Measurements from ENCODE around the gene PCDHGA4. TPM values are rescaled to one million over a fixed set of nuclear protein-coding genes. Genes with fewer than 3 reads are reported as not detected.
A peak's percentile ranks its signal among the peaks of the same experiment; 100 is the strongest.

PCDHGA4 gene
- total and polyA plus RNA-seq, 4 donors: 0.15 to 0.92 (median 0.22) TPM

DNA sequence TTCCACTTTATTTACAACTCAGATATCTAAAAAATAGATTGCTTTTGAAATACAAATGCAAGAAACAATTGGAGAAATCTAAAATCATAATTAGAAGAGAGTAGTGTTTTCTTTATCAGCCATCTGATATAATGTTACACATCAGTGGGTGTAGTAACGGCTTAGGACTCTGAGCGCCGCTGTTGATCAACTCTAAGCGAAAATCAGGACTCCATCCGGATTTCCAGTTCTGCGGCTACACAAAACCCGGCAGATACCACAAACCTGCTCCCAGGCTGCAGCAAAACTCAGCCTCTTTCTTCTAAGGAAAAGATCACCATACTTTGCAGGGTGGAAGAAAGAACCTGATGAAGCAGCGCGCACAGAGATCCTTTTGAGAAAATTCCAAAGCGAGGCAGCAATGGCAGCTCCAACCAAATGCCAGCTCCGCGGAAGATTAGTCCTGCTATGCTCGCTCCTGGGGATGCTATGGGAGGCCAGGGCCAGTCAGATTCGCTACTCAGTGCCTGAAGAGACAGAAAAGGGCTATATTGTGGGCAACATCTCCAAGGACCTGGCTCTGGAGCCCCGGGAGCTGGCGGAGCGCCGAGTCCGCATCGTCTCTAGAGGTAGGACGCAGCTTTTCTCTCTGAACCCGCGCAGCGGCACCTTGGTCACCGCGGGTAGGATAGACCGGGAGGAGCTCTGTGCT, 47.9 kb downstream of the PCDHGA4 start, which contains the start of gene PCDHGA9:
PCDHGA9 (plus strand) TSS at position 226 of the 691 bp plus-strand sequence; CDS start at position 401, 175 bp downstream.
- H3K27ac ChIP-seq (ENCODE audit: low read depth in 1 of 2, low read length in 2 of 2): no peak within 1 kb of the TSS
- peaks cover 0 to 3% (median 0%) of the 10 kb centered on the region in 4 donors for H3K27me3 ChIP-seq (ENCODE audit: control insufficient read depth in 4 of 4, insufficient read depth in 4 of 4, low read length in 3 of 4)
- H3K9me3 ChIP-seq (ENCODE audit: control insufficient read depth in 4 of 4, low read length in 3 of 4): peaks cover 16 to 63% (median 36%) of the 10 kb centered on the region in 4 donors
- TF ChIP-seq, protein P1, sequence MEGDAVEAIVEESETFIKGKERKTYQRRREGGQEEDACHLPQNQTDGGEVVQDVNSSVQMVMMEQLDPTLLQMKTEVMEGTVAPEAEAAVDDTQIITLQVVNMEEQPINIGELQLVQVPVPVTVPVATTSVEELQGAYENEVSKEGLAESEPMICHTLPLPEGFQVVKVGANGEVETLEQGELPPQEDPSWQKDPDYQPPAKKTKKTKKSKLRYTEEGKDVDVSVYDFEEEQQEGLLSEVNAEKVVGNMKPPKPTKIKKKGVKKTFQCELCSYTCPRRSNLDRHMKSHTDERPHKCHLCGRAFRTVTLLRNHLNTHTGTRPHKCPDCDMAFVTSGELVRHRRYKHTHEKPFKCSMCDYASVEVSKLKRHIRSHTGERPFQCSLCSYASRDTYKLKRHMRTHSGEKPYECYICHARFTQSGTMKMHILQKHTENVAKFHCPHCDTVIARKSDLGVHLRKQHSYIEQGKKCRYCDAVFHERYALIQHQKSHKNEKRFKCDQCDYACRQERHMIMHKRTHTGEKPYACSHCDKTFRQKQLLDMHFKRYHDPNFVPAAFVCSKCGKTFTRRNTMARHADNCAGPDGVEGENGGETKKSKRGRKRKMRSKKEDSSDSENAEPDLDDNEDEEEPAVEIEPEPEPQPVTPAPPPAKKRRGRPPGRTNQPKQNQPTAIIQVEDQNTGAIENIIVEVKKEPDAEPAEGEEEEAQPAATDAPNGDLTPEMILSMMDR (IDR thresholded peaks at IDR 0.05; ENCODE audit: low read depth, low read length, missing input control): peak; percentile 50
- TF ChIP-seq RAD21 (IDR thresholded peaks at IDR 0.05) (peak; percentile 62 to 65), YY1 (IDR thresholded peaks at IDR 0.05) (peak; percentile 26)
- TF ChIP-seq, protein P2, sequence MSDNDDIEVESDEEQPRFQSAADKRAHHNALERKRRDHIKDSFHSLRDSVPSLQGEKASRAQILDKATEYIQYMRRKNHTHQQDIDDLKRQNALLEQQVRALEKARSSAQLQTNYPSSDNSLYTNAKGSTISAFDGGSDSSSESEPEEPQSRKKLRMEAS (IDR thresholded peaks at IDR 0.05): no peak
- no peak within 1 kb of the TSS for H3K9ac ChIP-seq (ENCODE audit: low read depth in 1 of 2, low read length in 2 of 2)
- peak within 1 kb of the TSS; percentile 27 to 69 (median 63) for H3K4me3 ChIP-seq (ENCODE audit: low read depth in 1 of 3, low read length in 3 of 3)
- no peak for DNase-seq (ENCODE audit: low spot score)
- H3K36me3 ChIP-seq (ENCODE audit: control insufficient read depth in 4 of 4, insufficient read depth in 3 of 4, low read depth in 1 of 4, low read length in 3 of 4): no peaks in the 10 kb centered on the region
- peaks cover 0 to 4% (median 0%) of the 10 kb centered on the region in 4 donors for H3K4me1 ChIP-seq (ENCODE audit: control insufficient read depth in 4 of 4, insufficient read depth in 4 of 4, low read length in 3 of 4)
- WGBS: 19% methylated on average over 27 of the region's 27 CpGs

DNA sequence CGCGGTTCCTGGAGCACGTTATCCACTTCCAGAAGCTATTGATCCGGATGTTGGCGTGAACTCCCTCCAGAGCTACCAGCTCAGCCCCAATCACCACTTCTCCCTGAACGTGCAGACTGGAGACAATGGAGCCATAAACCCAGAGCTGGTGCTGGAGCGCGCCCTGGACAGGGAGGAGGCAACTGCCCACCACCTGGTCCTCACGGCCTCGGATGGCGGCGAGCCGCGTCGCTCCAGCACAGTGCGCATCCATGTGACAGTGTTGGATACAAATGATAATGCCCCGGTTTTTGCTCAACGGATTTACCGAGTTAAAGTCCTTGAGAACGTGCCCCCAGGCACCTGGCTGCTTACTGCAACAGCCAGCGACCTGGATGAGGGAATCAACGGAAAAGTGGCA, 48.6 kb downstream of the PCDHGA4 start:
- no peaks in the 10 kb centered on the region for H3K36me3 ChIP-seq (ENCODE audit: control insufficient read depth in 4 of 4, insufficient read depth in 3 of 4, low read depth in 1 of 4, low read length in 3 of 4)
- no peak overlapping the region for H3K9ac ChIP-seq (ENCODE audit: low read depth in 1 of 2, low read length in 2 of 2)
- DNase-seq (ENCODE audit: low spot score): no peak
- 27% methylated on average over 22 of the region's 22 CpGs for WGBS
- TF ChIP-seq RXRA (IDR thresholded peaks at IDR 0.05) (no peak), GABPA (IDR thresholded peaks at IDR 0.05 in 1 of 2, conservative IDR thresholded peaks at IDR 0.05 in 1 of 2) (no peak), HNF4G (IDR thresholded peaks at IDR 0.05) (no peak)
- TF ChIP-seq, protein P3, sequence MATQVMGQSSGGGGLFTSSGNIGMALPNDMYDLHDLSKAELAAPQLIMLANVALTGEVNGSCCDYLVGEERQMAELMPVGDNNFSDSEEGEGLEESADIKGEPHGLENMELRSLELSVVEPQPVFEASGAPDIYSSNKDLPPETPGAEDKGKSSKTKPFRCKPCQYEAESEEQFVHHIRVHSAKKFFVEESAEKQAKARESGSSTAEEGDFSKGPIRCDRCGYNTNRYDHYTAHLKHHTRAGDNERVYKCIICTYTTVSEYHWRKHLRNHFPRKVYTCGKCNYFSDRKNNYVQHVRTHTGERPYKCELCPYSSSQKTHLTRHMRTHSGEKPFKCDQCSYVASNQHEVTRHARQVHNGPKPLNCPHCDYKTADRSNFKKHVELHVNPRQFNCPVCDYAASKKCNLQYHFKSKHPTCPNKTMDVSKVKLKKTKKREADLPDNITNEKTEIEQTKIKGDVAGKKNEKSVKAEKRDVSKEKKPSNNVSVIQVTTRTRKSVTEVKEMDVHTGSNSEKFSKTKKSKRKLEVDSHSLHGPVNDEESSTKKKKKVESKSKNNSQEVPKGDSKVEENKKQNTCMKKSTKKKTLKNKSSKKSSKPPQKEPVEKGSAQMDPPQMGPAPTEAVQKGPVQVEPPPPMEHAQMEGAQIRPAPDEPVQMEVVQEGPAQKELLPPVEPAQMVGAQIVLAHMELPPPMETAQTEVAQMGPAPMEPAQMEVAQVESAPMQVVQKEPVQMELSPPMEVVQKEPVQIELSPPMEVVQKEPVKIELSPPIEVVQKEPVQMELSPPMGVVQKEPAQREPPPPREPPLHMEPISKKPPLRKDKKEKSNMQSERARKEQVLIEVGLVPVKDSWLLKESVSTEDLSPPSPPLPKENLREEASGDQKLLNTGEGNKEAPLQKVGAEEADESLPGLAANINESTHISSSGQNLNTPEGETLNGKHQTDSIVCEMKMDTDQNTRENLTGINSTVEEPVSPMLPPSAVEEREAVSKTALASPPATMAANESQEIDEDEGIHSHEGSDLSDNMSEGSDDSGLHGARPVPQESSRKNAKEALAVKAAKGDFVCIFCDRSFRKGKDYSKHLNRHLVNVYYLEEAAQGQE (IDR thresholded peaks at IDR 0.05): no peak
- TF ChIP-seq, protein P1 (IDR thresholded peaks at IDR 0.05; ENCODE audit: low read depth, low read length, missing input control): no peak
- H3K4me1 ChIP-seq (ENCODE audit: control insufficient read depth in 4 of 4, insufficient read depth in 4 of 4, low read length in 3 of 4): peaks cover 0 to 4% (median 0%) of the 10 kb centered on the region in 4 donors
- H3K27me3 ChIP-seq (ENCODE audit: control insufficient read depth in 4 of 4, insufficient read depth in 4 of 4, low read length in 3 of 4): peaks cover 0 to 3% (median 0%) of the 10 kb centered on the region in 4 donors
- peak overlapping the region in 2 of 3 donors; percentile 27 to 63 for H3K4me3 ChIP-seq (ENCODE audit: low read depth in 1 of 3, low read length in 3 of 3)
- no peak overlapping the region for H3K27ac ChIP-seq (ENCODE audit: low read depth in 1 of 2, low read length in 2 of 2)
- H3K9me3 ChIP-seq (ENCODE audit: control insufficient read depth in 4 of 4, low read length in 3 of 4): peaks cover 16 to 63% (median 36%) of the 10 kb centered on the region in 4 donors

Other genes with a start within 250 kb of the PCDHGA4 start
Only the 30 nearest of the 36 such genes appear.
- gene PCDHB9, start 167.9 kb upstream of the PCDHGA4 start, total RNA-seq: under 1 TPM; 0.09 to 0.25 TPM
- under 1 TPM; 0.03 to 0.07 TPM for gene PCDHB9, start 167.9 kb upstream of the PCDHGA4 start, polyA plus RNA-seq
- gene PCDHB10, start 162.7 kb upstream of the PCDHGA4 start, total RNA-seq: under 1 TPM; 0.14 to 0.17 TPM
- under 1 TPM; 0.07 TPM for gene PCDHB10, start 162.7 kb upstream of the PCDHGA4 start, polyA plus RNA-seq
- gene PCDHB11, start 155.4 kb upstream of the PCDHGA4 start, total RNA-seq: under 1 TPM; 0.23 to 0.33 TPM
- under 1 TPM; 0.08 to 0.09 TPM for gene PCDHB11, start 155.4 kb upstream of the PCDHGA4 start, polyA plus RNA-seq
- under 1 TPM; 0.28 to 0.33 TPM for gene PCDHB12, start 146.3 kb upstream of the PCDHGA4 start, total RNA-seq
- gene PCDHB12, start 146.3 kb upstream of the PCDHGA4 start, polyA plus RNA-seq: under 1 TPM; 0.06 to 0.12 TPM
- under 1 TPM; 0.19 to 0.42 TPM for gene PCDHB13, start 141.1 kb upstream of the PCDHGA4 start, total RNA-seq
- under 1 TPM; 0.11 to 0.17 TPM for gene PCDHB13, start 141.1 kb upstream of the PCDHGA4 start, polyA plus RNA-seq
- gene PCDHB14, start 131.7 kb upstream of the PCDHGA4 start, total RNA-seq: under 1 TPM; 0.42 to 0.47 TPM
- gene PCDHB14, start 131.7 kb upstream of the PCDHGA4 start, polyA plus RNA-seq: under 1 TPM; 0.10 to 0.23 TPM
- gene PCDHB15, start 109.6 kb upstream of the PCDHGA4 start, total RNA-seq: under 1 TPM; 0.28 to 0.59 TPM
- gene PCDHB15, start 109.6 kb upstream of the PCDHGA4 start, polyA plus RNA-seq: under 1 TPM; 0.21 to 0.52 TPM
- gene SLC25A2, start 51.0 kb upstream of the PCDHGA4 start, total RNA-seq: under 1 TPM; 0.19 to 0.42 TPM
- gene SLC25A2, start 51.0 kb upstream of the PCDHGA4 start, polyA plus RNA-seq: not detected
- gene TAF7, start 34.2 kb upstream of the PCDHGA4 start, total RNA-seq: 10 to 100 TPM; 25.7 to 36.3 TPM
- gene TAF7, start 34.2 kb upstream of the PCDHGA4 start, polyA plus RNA-seq: 10 to 100 TPM; 23.5 to 30.8 TPM
- gene PCDHGA1, start 24.5 kb upstream of the PCDHGA4 start, total RNA-seq: under 1 TPM; 0.05 to 0.08 TPM
- under 1 TPM in 1 of 2 donors, not detected in 1; 0.05 TPM for gene PCDHGA1, start 24.5 kb upstream of the PCDHGA4 start, polyA plus RNA-seq
- under 1 TPM; 0.23 to 0.42 TPM for gene PCDHGA2, start 16.3 kb upstream of the PCDHGA4 start, total RNA-seq
- under 1 TPM; 0.26 to 0.46 TPM for gene PCDHGA2, start 16.3 kb upstream of the PCDHGA4 start, polyA plus RNA-seq
- gene PCDHGA3, start 11.2 kb upstream of the PCDHGA4 start, total RNA-seq: under 1 TPM; 0.09 to 0.59 TPM
- under 1 TPM; 0.25 to 0.32 TPM for gene PCDHGA3, start 11.2 kb upstream of the PCDHGA4 start, polyA plus RNA-seq
- gene PCDHGB1, start 4.9 kb upstream of the PCDHGA4 start, total RNA-seq: under 1 TPM; 0.14 to 0.75 TPM
- gene PCDHGB1, start 4.9 kb upstream of the PCDHGA4 start, polyA plus RNA-seq: under 1 TPM; 0.10 to 0.11 TPM
- 1 to 10 TPM in 1 of 2 donors, under 1 TPM in 1; 0.47 to 1.0 TPM for gene PCDHGB2, start 5.0 kb downstream of the PCDHGA4 start, total RNA-seq
- under 1 TPM in 1 of 2 donors, not detected in 1; 0.28 TPM for gene PCDHGB2, start 5.0 kb downstream of the PCDHGA4 start, polyA plus RNA-seq
- under 1 TPM; 0.09 to 0.50 TPM for gene PCDHGA5, start 9.1 kb downstream of the PCDHGA4 start, total RNA-seq
- gene PCDHGA5, start 9.1 kb downstream of the PCDHGA4 start, polyA plus RNA-seq: under 1 TPM; 0.04 to 0.08 TPM
- 1 to 10 TPM in 1 of 2 donors, under 1 TPM in 1; 0.37 to 1.2 TPM for gene PCDHGB3, start 15.2 kb downstream of the PCDHGA4 start, total RNA-seq
- under 1 TPM in 1 of 2 donors, not detected in 1; 0.07 TPM for gene PCDHGB3, start 15.2 kb downstream of the PCDHGA4 start, polyA plus RNA-seq
- gene PCDHGA6, start 18.9 kb downstream of the PCDHGA4 start, total RNA-seq: under 1 TPM; 0.37 to 0.67 TPM
- under 1 TPM; 0.08 to 0.18 TPM for gene PCDHGA6, start 18.9 kb downstream of the PCDHGA4 start, polyA plus RNA-seq
- under 1 TPM; 0.19 to 0.67 TPM for gene PCDHGA7, start 27.7 kb downstream of the PCDHGA4 start, total RNA-seq
- under 1 TPM; 0.21 TPM for gene PCDHGA7, start 27.7 kb downstream of the PCDHGA4 start, polyA plus RNA-seq
- gene PCDHGB4, start 32.7 kb downstream of the PCDHGA4 start, total RNA-seq: 1 to 10 TPM; 1.7 to 2.8 TPM
- gene PCDHGB4, start 32.7 kb downstream of the PCDHGA4 start, polyA plus RNA-seq: 1 to 10 TPM in 1 of 2 donors, under 1 TPM in 1; 0.76 to 1.4 TPM
- under 1 TPM; 0.14 to 0.75 TPM for gene PCDHGA8, start 37.6 kb downstream of the PCDHGA4 start, total RNA-seq
- gene PCDHGA8, start 37.6 kb downstream of the PCDHGA4 start, polyA plus RNA-seq: under 1 TPM; 0.02 to 0.13 TPM
- gene PCDHGB5, start 42.9 kb downstream of the PCDHGA4 start, total RNA-seq: 1 to 10 TPM; 2.5 to 3.8 TPM
- 1 to 10 TPM in 1 of 2 donors, under 1 TPM in 1; 0.76 to 2.0 TPM for gene PCDHGB5, start 42.9 kb downstream of the PCDHGA4 start, polyA plus RNA-seq
- gene PCDHGA9, start 47.8 kb downstream of the PCDHGA4 start, total RNA-seq: 1 to 10 TPM in 1 of 2 donors, under 1 TPM in 1; 0.51 to 2.8 TPM
- under 1 TPM; 0.11 to 0.63 TPM for gene PCDHGA9, start 47.8 kb downstream of the PCDHGA4 start, polyA plus RNA-seq
- gene PCDHGB6, start 53.0 kb downstream of the PCDHGA4 start, total RNA-seq: 1 to 10 TPM; 1.4 to 2.8 TPM
- 1 to 10 TPM in 1 of 2 donors, under 1 TPM in 1; 0.53 to 1.8 TPM for gene PCDHGB6, start 53.0 kb downstream of the PCDHGA4 start, polyA plus RNA-seq
- 1 to 10 TPM; 2.0 to 3.9 TPM for gene PCDHGA10, start 58.0 kb downstream of the PCDHGA4 start, total RNA-seq
- 1 to 10 TPM; 1.2 to 1.3 TPM for gene PCDHGA10, start 58.0 kb downstream of the PCDHGA4 start, polyA plus RNA-seq
- gene PCDHGB7, start 62.7 kb downstream of the PCDHGA4 start, total RNA-seq: 1 to 10 TPM; 1.6 to 3.1 TPM
- gene PCDHGB7, start 62.7 kb downstream of the PCDHGA4 start, polyA plus RNA-seq: under 1 TPM; 0.74 to 0.78 TPM
- gene PCDHGA11, start 66.0 kb downstream of the PCDHGA4 start, total RNA-seq: 1 to 10 TPM in 1 of 2 donors, under 1 TPM in 1; 0.75 to 2.5 TPM
- gene PCDHGA11, start 66.0 kb downstream of the PCDHGA4 start, polyA plus RNA-seq: under 1 TPM; 0.22 to 0.25 TPM
- gene PCDHGA12, start 75.5 kb downstream of the PCDHGA4 start, total RNA-seq: 1 to 10 TPM in 1 of 2 donors, under 1 TPM in 1; 0.37 to 1.9 TPM
- gene PCDHGA12, start 75.5 kb downstream of the PCDHGA4 start, polyA plus RNA-seq: under 1 TPM; 0.39 to 0.74 TPM
- gene PCDHGC3, start 120.9 kb downstream of the PCDHGA4 start, total RNA-seq: 1 to 10 TPM; 3.7 to 5.7 TPM
- 10 to 100 TPM in 1 of 2 donors, 1 to 10 TPM in 1; 6.8 to 11.0 TPM for gene PCDHGC3, start 120.9 kb downstream of the PCDHGA4 start, polyA plus RNA-seq
- gene PCDHGC4, start 130.0 kb downstream of the PCDHGA4 start, total RNA-seq: 1 to 10 TPM in 1 of 2 donors, under 1 TPM in 1; 0.33 to 1.4 TPM
- not detected for gene PCDHGC4, start 130.0 kb downstream of the PCDHGA4 start, polyA plus RNA-seq
- 1 to 10 TPM in 1 of 2 donors, under 1 TPM in 1; 0.19 to 1.1 TPM for gene PCDHGC5, start 134.1 kb downstream of the PCDHGA4 start, total RNA-seq
- gene PCDHGC5, start 134.1 kb downstream of the PCDHGA4 start, polyA plus RNA-seq: under 1 TPM in 1 of 2 donors, not detected in 1; 0.02 TPM

Measured in liver (tissue), 9 donors.